Right lobe of liver (tissue), 6 donors: ENCODE measurements around the gene OPRM1. TPM values are rescaled to one million over a fixed set of nuclear protein-coding genes. Genes with fewer than 3 reads are reported as not detected.
A peak's percentile ranks its signal among the peaks of the same experiment; 100 is the strongest.

Experiments
- ATAC-seq, 4 donors: fragments of 200-7000 bp; cut with Tn5 transposase; one replicate each; pipeline ENCODE4 v1.9.1; 2020; ENCODE audit warnings: mild to moderate bottlenecking in 4 of 4, moderate library complexity in 4 of 4
- DNase-seq, 3 donors: peaks; one replicate each; pipeline ENCODE4 v3.0.0-alpha.2; 2020
- H3K27ac ChIP-seq, 3 donors: fragments of 200-600 bp; one replicate each; pipeline ENCODE4 v1.8.0; 2022
- H3K27me3 ChIP-seq, 2 donors: fragments of 200-600 bp; one replicate each; pipeline ENCODE4 v1.8.0; 2022
- H3K36me3 ChIP-seq, 4 donors: fragments of 200-600 bp; sonication (generic) in 1 of 4; one replicate each; pipeline versions ENCODE4 v1.5.1 to v1.8.0; 2017 to 2022; ENCODE audit warnings: control low read depth in 1 of 4
- H3K4me1 ChIP-seq, 4 donors: fragments of 200-600 bp; sonication (generic) in 1 of 4; one replicate each; pipeline versions ENCODE4 v1.5.1 to v1.8.0; 2017 to 2022; ENCODE audit warnings: control low read depth in 1 of 4
- H3K4me3 ChIP-seq, 3 donors: fragments of 200-600 bp; one replicate each; pipeline ENCODE4 v1.8.0; 2022
- H3K9me3 ChIP-seq, 4 donors: fragments of 200-600 bp; sonication (generic) in 1 of 4; one replicate each; pipeline versions ENCODE4 v1.5.1 to v1.8.0; 2017 to 2022; ENCODE audit warnings: control low read depth in 1 of 4
- CTCF ChIP-seq, 4 donors: fragments of 200-600 bp in 3 of 4; fragments of 450-650 bp in 1 of 4; IDR thresholded peaks; one replicate each; pipeline versions ENCODE4 v1.5.1 to v1.8.0; 2016 to 2022; ENCODE audit warnings: antibody characterized with exemption in 4 of 4, mild to moderate bottlenecking in 2 of 4
- POLR2A ChIP-seq: fragments of 450-650 bp; IDR thresholded peaks from one replicate; pipeline ENCODE4 v1.6.1; 2017; ENCODE audit warnings: antibody characterized with exemption, mild to moderate bottlenecking
- WGBS: methylation state at CpG from one replicate; pipeline ENCODE4 v1.1.6; 2018; ENCODE audit warnings: low coverage, low lambda C conversion rate; ENCODE audit not compliant: insufficient coverage; ENCODE audit errors: missing lambda C conversion rate; 5-methylcytosine and 5-hydroxymethylcytosine counted together
- intact Hi-C, 2 donors: fragments of 100-400 bp; cut with DNase I; formaldehyde crosslinking; loops; one replicate each; pipeline versions ENCODE4 v1.11.2 to v1.14.1; 2022
- total RNA-seq, 6 experiments: library from RNA; depleted of rRNA in 2 of 6; stranded (reverse); fragments of >200 nt in 2 of 6; fragmentation: NEBNext Ultra II Directional in 3 of 6; extraction: Animal tissue kit (Norgen Biotek cat#: 25700) in 3 of 6; gene quantifications; one replicate each; pipeline versions ENCODE4 v1.1.0 to v1.2.4, GENCODE V29; 2016 to 2023
- donor health status: DM: no; HTN: yes; CAD: no.
- donor health status: DM: no; HTN: no; CAD: no.
- donor health status: DM: no; HTN: no; CAD: no.
- donor health status: DM: no; HTN: yes; CAD: no.
- donor health status: DM: no; HTN: yes; CAD: no.

OPRM1 gene
- total RNA-seq, 6 experiments from 2014 or later: not detected

- Histone ChIP-seq H3K36me3 (no peaks in the 10 kb centered on the region), H3K27me3 (no peaks in the 10 kb centered on the region), H3K4me1 (peaks cover 0 to 27% (median 5%) of the 10 kb centered on the region in 4 donors), H3K9me3 (no peaks in the 10 kb centered on the region), H3K27ac (peak overlapping the region; percentile 18 to 83 (median 73)), H3K4me3 (peak overlapping the region in 2 of 3 donors; percentile 38 to 44)
- intact Hi-C loops: no loop called here
- DNase-seq (peak in 1 of 3 donors; percentile 52), ATAC-seq (peak; percentile 41 to 91 (median 82))
- no peak for TF ChIP-seq CTCF (IDR thresholded peaks at IDR 0.05)
- TF ChIP-seq POLR2A: no peak
Measured at GRCh38 chr6:154157706-154158105, 118.7 kb downstream of the OPRM1 start.

- DNase-seq: no peak
- ATAC-seq: no peak
- Histone ChIP-seq H3K4me1 (peaks cover 0 to 30% (median 5%) of the 10 kb centered on the region in 4 donors), H3K4me3 (no peak overlapping the region), H3K9me3 (no peaks in the 10 kb centered on the region), H3K36me3 (no peaks in the 10 kb centered on the region), H3K27me3 (no peaks in the 10 kb centered on the region), H3K27ac (no peak overlapping the region)
- WGBS: 60% methylated on average over 1 of the region's 2 CpGs
- TF ChIP-seq POLR2A (no peak), CTCF (IDR thresholded peaks at IDR 0.05) (no peak)
- intact Hi-C loops: no loop called here
Measured at GRCh38 chr6:154159126-154159525, 120.1 kb downstream of the OPRM1 start.

- WGBS: 42% methylated on average over 2 of the region's 3 CpGs
- DNase-seq (no peak), ATAC-seq (peak in 1 of 4 donors; percentile 3)
- no peak overlapping the region for H3K27ac ChIP-seq
- TF ChIP-seq CTCF (IDR thresholded peaks at IDR 0.05) (no peak), POLR2A (no peak)
- no peaks in the 10 kb centered on the region for H3K27me3 ChIP-seq
- intact Hi-C loops: no loop called here
- no peak overlapping the region for H3K4me3 ChIP-seq
- no peaks in the 10 kb centered on the region for H3K9me3 ChIP-seq
- peaks cover 0 to 27% (median 5%) of the 10 kb centered on the region in 4 donors for H3K4me1 ChIP-seq
- no peaks in the 10 kb centered on the region for H3K36me3 ChIP-seq
Measured at GRCh38 chr6:154161689-154162088, 122.6 kb downstream of the OPRM1 start.

GRCh38 chr6:154164397-154164796, 125.4 kb downstream of the OPRM1 start:
- no peaks in the 10 kb centered on the region for H3K27me3 ChIP-seq
- ATAC-seq: peak; percentile 93 to 97 (median 94)
- peak; percentile 60 to 85 (median 77) for DNase-seq
- intact Hi-C loops: no loop called here
- no peak overlapping the region for H3K4me3 ChIP-seq
- H3K4me1 ChIP-seq: peaks cover 0 to 11% (median 0%) of the 10 kb centered on the region in 4 donors
- 20% methylated on average over 5 of the region's 5 CpGs for WGBS
- no peaks in the 10 kb centered on the region for H3K9me3 ChIP-seq
- no peaks in the 10 kb centered on the region for H3K36me3 ChIP-seq
- TF ChIP-seq CTCF (IDR thresholded peaks at IDR 0.05): no peak
- no peak for TF ChIP-seq POLR2A
- peak overlapping the region in 2 of 3 donors; percentile 19 to 30 for H3K27ac ChIP-seq

- Histone ChIP-seq H3K4me1 (peaks cover 0 to 11% (median 0%) of the 10 kb centered on the region in 4 donors), H3K27ac (no peak overlapping the region), H3K9me3 (no peaks in the 10 kb centered on the region), H3K4me3 (no peak overlapping the region), H3K27me3 (no peaks in the 10 kb centered on the region), H3K36me3 (no peaks in the 10 kb centered on the region)
- intact Hi-C loops: no loop called here
- DNase-seq (no peak), ATAC-seq (peak in 3 of 4 donors; percentile 12 to 21 (median 14))
- TF ChIP-seq POLR2A (no peak), CTCF (IDR thresholded peaks at IDR 0.05) (no peak)
- WGBS: 58% methylated on average over 2 of the region's 2 CpGs
Measured at GRCh38 chr6:154165478-154165877, 126.4 kb downstream of the OPRM1 start.
